HG03175 (cell line): Measurements from ENCODE around the gene TMEM37.

Source experiments
- ATAC-seq: cut with Tn5 transposase; IDR thresholded peaks from one replicate; pipeline ENCODE4 v1.9.1; 2021; ENCODE audit warnings: mild to moderate bottlenecking, moderate library complexity; ENCODE audit not compliant: unreplicated experiment

TMEM37 gene

DNA sequence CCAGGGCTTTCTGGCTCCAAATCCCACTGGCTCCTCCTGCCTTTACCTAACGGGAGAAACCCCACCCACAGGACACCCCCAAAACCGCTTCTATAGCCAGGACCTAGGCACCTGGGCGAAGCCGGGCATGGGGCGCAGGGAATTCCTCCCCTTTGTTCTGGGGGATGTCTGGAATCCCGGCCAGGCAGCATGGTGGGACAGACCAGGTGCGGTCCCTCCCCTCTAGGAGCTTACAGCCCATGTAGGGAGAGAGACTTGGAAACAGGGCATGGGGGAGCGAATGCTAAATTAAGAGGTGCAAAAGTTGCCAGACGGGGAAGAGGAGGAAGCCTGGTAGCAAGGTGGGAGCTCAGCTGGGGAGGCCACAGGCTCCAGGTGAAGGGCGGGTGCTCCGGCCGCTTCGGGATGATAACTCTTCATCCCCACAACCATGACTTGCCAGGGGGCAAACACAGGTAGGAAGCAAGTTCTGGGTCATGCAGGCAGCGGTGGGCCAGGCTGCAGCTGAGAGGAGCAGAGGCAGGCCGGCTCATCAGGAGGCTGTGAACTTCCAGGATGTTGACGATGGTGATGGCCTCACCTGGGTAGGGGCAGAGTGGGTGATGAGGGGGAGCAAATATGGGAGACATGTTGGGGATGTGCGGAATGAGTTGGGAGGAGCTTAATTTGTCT is 1.3 kb downstream of the TMEM37 start:
- no peak for ATAC-seq

DNA sequence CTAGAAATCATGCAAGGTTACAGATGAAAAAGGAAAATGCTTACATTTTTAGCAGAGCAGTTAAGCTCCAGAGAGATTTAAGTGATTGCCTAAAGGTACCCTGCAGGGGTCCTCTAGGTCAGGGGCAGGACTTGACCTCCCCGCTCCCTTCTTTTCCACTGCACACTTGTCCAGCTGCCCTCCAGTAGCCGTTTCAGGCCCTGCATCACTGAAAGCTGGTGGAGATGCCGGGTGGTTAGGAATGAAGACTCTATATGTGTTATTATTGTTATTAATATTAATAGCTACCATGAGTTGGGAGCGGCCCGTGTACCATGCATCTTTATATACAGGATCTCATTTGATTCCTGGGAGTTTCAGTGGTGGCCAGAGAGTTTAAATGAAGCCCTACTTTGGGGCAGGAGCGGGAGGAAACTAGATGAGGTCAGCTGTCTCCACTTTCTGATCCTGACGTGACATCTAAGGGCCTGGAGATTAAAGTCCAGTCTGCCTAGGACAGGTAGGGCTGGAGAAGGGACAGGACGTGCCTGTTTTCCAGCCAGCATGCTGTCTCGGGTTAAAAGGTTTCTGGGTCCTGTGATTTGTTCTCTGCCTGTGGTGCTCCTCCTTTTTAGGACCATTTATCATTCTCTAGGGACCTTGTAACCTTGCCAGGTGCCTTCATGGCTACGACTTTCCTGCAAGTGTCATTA is 2.1 kb downstream of the TMEM37 start:
- ATAC-seq: no peak

DNA sequence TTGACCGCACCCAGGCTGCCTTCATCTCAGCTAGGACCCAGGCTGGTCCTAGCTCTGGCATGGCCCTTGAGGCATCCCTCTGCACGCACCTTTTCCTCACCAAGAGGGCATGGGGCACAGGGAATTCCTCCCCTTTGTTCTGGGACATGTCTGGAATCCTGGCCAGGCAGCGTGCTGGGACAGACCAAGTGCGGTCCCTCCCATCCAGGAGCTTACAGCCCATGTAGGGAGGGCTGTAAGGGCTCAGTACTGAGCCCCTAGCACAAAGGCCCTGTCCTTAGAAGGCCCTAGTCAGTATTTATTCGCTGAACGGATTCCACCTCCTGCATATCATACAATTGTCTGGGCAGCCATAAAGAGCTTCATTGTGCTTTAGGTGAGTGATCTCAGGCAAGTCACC is 3.0 kb downstream of the TMEM37 start:
- ATAC-seq: no peak

DNA sequence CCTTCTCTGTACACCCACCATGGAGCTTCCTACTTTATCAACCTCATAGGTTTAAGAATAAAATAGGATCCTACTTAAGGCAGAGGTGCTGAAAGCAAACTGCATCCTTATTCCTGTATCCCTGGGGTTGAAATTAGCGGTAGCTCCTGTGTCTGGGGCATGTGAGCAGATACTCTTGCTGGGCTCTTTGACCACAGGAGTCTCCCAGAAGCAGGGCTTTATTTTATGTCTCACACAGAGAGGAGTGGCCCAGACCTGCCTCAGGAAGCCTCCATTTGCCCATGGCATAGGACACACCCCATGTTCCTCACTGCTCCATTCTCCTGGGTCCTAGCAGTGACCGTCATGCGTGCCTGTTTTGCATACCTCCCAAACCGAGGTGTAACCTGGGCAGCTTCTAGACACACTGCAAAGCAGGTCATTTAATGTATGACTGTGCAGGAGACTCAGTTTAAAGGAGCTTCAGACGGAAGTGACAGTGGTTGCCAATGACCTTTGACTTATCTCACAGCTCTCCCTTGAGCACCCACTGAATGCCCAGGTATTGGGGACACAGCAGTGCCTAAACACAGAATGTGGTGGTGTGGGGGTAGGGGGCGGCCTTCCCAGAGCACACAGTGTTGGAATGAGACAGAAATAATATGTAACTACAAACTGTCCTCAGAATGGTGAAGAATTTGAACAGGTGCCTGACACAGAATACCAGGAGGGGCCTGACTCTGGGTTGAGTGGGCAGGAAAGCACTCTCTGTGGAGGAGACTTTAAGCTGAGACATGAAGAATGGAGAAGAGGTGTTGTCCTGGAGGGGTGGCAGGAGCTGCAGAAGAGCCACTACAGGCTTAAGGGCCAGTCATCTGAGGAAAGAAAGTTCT is 3.7 kb downstream of the TMEM37 start:
- ATAC-seq: no peak

DNA sequence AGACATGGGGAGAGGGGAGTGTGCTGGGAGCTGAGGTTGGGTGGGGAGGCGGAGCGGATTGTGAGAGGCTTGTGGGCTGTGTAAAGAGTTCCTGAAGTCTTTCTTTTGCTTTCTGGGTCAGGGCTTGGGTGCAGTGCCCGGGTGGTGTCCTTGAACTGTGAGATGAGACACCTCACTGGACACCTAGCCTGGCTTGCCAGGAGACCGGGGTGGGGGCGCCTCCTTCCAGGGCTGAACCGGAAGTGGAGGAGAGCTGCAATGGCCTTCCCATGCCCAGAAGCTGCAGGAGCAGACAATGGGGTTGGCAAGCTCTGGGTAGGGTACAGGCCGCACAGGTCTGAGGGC is 4.3 kb downstream of the TMEM37 start:
- no peak for ATAC-seq

DNA sequence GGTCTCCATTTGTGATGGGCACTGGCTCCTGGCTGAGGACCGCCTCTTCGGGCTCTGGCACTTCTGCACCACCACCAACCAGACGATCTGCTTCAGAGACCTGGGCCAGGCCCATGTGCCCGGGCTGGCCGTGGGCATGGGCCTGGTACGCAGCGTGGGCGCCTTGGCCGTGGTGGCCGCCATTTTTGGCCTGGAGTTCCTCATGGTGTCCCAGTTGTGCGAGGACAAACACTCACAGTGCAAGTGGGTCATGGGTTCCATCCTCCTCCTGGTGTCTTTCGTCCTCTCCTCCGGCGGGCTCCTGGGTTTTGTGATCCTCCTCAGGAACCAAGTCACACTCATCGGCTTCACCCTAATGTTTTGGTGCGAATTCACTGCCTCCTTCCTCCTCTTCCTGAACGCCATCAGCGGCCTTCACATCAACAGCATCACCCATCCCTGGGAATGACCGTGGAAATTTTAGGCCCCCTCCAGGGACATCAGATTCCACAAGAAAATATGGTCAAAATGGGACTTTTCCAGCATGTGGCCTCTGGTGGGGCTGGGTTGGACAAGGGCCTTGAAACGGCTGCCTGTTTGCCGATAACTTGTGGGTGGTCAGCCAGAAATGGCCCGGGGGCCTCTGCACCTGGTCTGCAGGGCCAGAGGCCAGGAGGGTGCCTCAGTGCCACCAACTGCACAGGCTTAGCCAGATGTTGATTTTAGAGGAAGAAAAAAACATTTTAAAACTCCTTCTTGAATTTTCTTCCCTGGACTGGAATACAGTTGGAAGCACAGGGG is 5.5 kb downstream of the TMEM37 start:
- ATAC-seq: no peak

DNA sequence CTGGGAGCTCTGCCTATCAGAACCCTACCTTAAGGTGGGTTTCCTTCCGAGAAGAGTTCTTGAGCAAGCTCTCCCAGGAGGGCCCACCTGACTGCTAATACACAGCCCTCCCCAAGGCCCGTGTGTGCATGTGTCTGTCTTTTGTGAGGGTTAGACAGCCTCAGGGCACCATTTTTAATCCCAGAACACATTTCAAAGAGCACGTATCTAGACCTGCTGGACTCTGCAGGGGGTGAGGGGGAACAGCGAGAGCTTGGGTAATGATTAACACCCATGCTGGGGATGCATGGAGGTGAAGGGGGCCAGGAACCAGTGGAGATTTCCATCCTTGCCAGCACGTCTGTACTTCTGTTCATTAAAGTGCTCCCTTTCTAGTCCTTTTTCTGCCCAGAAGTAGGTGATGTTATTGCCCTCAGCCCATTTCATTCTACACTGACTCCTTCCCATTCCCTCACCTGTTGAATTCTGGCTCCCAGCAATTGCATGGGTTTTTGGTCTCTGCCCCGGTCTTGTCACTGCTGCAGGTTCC is 6.5 kb downstream of the TMEM37 start:
- ATAC-seq: no peak

DNA sequence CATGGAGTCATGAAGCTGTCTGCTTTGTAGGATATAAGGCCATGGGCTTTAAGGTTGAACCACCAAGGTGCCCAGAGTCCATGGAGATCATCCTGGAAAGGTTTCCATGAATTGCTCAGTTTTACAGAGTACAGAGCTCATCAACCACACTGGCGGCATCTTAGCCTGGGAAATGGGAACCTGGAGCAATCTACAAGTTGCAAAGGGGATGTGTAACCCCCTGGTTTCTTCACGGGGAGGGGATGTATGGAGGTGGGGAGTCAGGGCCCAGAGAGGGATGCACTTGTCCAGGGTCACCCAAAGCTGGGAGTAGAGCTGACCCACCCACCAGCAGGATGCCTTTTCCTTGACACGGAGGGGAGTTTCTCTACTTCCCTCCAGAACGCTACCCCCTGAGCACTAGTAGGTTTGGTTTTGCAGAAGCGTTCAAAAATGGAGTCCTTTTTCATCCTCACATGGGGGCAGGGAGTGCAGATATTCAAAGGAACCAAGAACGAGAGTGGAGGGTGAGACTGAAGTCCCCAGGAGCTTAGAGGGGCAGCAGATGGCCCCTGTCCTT is 7.2 kb downstream of the TMEM37 start:
- ATAC-seq: no peak

DNA sequence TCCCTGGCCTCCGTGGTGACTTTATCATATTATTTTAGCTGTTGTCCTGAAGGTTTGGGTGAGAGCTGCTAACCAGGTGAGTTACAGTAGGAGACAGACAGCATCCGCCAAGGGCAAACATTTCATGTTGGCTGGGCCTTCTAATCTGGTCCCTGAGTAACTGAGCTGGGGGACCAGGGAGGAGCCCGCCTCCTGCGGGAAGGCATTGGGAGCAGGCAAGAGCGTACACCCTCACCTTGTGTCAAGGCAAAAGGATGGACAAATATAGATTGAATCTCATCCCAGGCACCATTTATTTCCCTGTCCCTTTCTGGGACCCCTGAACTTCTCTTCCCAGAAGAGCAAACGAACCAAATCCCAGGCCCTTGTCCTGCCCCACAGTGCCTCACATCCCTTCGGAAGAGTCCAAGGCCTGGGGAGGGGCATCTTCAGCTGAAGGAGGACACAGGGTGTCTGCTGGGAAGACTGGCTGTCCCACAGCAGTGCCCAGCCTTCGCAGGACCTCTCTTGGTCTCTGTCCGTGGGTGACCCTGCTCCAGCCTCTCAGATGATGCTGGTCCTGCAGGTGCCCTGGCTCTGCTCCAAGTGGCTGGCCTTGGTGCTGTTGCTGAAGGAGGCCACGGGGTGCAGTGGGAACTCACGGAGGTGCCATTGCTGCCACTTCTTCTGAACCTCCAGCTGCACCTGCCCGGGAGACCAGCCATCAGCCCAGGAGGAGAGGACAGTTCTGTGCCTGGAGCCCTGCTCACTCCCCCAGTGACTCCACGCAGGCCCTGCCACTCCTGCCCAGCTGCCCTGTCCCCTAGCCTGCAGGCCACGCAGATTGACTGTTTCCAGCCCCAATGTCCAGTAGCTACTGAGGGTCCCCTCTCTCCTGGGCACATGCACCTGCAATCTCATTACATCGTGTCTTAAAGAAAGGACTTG is 8.2 kb downstream of the TMEM37 start:
- no peak for ATAC-seq

DNA sequence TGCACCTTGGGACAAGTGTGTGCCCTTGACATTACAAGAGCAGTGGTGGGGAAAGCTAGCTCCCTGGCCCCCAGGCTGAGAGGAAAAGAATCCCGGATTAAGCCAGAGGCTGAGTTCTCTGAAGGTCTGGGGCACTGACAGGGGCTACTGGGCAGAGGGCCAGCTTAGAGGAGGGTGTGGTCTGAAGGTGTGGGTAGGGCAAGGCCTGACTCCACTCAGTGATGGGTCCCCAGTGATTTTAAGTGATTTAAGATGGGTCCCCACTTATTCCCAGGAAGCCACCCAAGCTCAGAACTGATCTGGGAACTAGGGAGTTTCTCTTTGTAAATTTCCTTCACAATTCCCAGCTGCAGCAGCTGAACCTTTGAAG is 8.8 kb downstream of the TMEM37 start:
- no peak for ATAC-seq

DNA sequence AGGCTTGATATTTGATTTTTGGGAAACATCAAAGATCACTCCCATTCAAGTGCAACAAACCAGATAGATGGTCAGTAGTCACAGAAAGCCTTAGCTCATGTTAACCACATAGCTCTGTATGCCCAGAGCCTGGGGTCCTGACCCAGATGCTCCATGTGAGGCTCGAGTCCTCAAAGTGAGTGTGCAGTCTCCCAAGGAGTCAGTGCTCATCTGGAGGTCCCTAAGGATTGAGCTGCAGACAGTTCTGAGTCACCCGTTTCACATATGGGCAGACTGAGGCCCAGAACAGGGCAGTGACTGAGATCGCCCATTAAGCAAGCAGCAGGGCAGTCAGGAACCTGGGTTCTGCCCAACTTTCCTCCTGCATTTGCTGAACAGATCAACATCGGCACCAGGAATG is 9.2 kb downstream of the TMEM37 start:
- ATAC-seq: no peak

DNA sequence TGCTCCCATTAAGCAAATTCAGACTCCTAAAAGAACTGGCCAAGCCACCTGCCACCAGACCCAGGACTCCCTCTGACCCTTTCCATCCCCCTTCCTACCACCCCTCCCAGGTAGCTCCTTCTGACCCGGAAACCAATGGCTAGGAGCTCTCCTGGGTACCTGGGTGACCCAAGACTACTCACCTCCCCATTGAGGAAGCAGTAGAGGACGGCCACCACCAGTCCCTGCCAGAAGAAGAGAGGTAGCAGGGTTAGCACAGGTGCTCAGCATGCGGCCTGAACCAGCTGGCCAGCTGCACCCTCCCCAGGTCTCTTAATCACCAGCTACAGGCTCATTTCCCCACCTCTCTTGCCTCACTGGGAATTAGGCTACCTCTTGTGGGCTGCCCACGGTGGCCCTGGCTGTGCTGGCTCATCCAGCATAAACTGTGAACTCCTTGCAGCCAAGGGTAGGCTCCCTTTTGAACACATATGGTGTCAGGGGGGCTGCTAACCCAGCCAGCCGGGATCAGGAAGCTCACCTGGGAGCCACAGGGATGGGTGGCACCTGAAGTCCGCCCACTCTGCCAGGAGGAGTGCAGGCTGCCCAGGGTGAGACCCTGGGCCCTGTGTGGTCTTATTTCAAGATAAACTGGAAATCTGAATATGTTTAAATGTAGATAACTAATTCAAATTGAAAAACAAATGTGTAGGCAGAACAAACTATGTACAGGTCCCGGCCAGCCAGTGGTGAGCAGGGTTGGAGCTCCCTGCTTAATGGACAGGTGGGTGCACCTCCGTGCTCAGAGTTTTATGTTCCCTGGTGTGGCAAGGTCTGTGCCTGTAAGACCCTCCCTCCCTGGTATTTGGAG is 9.9 kb downstream of the TMEM37 start:
- ATAC-seq: no peak

DNA sequence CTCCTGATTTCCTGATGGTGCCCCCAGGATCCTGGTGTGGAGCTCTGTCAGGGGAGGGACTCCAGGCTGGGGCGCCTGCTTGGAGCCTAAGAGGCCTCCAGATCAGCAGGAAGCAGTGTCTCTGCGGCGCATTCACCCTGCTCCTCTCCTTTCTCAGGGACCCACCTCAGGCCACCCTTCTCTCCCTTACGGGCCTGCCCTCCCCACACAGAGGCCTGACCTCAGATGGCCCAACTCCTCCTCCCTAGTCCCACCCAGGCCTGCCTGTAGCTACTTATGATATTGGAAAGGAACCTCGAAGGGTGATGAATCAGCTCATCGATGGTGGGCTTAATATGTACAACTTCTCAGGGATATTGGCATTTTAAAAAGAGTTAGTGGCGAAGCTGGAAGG is 10.6 kb downstream of the TMEM37 start:
- no peak for ATAC-seq

DNA sequence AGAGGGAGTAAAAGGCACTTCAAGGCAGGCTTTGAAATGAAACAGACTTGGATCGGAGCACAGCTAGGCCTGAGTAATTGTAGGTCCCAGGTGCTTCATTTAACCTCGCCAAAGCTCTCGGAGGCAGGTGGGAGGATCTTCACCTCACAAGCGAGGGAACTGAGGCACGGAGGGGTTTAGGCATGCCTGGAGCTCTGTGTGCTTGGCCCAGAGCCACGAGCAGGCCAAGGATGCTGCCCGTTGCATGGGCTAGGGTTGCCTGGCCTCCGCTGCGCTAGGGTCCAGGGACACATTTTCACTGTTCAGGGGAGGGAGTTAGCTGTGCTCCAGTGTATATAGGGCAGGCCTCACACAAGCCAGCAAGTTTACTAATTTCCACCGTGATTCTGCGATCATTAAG is 11.2 kb downstream of the TMEM37 start:
- no peak for ATAC-seq

DNA sequence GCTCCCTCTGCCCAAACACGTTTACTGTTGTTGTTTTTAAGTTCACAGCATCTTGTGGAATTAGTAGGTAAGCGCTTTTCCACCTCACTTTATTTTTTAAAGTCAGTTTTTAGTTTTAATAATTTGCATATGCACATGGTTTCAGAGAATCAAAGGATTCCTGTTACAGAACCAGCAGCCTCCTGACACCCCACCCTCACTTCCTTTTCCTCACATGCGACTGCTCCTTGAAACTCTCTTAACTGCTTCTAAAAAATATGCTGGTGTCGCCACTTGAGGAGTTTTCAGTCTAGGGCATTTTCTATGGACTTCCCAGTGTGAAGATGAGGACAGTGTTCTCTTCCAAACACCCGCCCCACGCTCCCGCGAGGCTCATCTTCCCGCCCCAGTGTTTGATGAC is 14.4 kb downstream of the TMEM37 start:
- ATAC-seq: no peak

DNA sequence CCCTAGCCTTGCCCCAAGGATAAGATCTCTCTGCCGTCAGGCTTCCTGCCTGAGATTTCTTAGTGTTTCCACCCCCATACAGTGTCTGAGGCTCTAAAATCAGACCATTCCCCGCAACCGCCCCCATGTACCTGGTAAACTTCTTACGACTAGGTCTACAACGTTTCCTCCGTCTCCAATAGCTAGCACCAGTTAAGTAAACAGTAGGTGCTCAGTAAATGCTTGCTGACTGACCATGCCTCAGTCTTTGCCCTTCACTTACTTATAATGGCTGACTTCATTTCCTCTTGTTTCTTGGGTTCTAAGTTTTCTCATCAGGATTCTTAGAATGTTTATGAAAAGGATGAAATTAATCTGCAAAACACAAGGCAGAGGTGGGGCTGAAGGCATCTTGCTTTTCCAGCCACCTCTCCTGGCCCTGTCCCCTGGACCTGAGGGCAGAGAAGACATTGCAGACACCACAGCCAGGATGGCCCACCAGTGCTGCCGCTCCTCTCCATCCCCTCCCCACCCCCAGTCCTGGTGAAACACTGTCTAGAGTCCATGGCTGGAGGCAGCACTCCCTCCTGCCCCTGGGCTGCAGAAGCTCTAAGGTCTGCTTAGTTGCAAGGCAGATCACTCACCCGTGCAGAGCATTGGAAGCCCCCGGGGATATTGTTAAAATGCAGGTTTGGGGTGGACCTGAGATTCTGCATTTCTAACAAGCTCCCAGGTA is 16.9 kb downstream of the TMEM37 start:
- ATAC-seq: no peak

DNA sequence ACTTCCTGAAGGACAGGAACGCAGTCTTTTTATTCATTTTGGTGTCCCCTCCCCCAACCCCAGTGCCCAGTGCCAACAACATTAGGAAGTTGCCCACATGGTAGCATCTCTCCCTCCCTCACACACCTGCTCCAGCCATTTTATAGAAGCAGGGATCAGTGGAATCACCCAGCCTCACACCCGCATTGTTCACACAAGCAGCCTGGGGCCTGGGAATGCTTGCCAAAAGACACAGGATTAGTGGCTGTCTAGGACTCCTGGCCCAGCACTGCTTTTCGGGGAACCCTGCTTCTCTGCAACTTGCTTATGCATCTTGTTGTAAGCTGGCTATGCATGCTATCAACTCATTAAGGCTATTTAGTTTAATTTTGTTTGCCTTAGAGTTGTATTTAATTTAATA is 17.9 kb downstream of the TMEM37 start:
- no peak for ATAC-seq
